ENCODE measurements around the gene LGALS9B.
"Not testable (repeated sequence)": the region's sequence is repeated elsewhere in the genome, so short reads cannot be mapped to it uniquely, and the experiment has no call there.

Gene LGALS9B

GRCh38 chr17:20467447-20467846 is at the start of gene LGALS9B:
Gene LGALS9B, minus strand, starts transcription at chr17:20467539. Its CDS starts 69 bp downstream, at chr17:20467470.
- DNase-seq (ENCODE audit: low read depth, low spot score) = not testable (repeated sequence)

GRCh38 chr17:20516986-20517385 is 49.6 kb upstream of the LGALS9B start:
- not testable (repeated sequence) for DNase-seq (ENCODE audit: low read depth, low spot score)

GRCh38 chr17:20515099-20515498 is 47.8 kb upstream of the LGALS9B start:
- DNase-seq (ENCODE audit: low read depth, low spot score) = not testable (repeated sequence)

GRCh38 chr17:20513539-20513938 is 46.2 kb upstream of the LGALS9B start:
- not testable (repeated sequence) for DNase-seq (ENCODE audit: low read depth, low spot score)

- DNase-seq (ENCODE audit: low read depth, low spot score) = not testable (repeated sequence)
Measured at GRCh38 chr17:20512378-20512777, 45.0 kb upstream of the LGALS9B start.

GRCh38 chr17:20511778-20512177 is 44.4 kb upstream of the LGALS9B start:
- DNase-seq (ENCODE audit: low read depth, low spot score) = not testable (repeated sequence)

- DNase-seq (ENCODE audit: low read depth, low spot score) = not testable (repeated sequence)
Measured at GRCh38 chr17:20505333-20505732, 38.0 kb upstream of the LGALS9B start.

- DNase-seq (ENCODE audit: low read depth, low spot score) = not testable (repeated sequence)
Measured at GRCh38 chr17:20504388-20505066, 37.2 kb upstream of the LGALS9B start.

GRCh38 chr17:20501896-20502295 is 34.6 kb upstream of the LGALS9B start:
- not testable (repeated sequence) for DNase-seq (ENCODE audit: low read depth, low spot score)

- not testable (repeated sequence) for DNase-seq (ENCODE audit: low read depth, low spot score)
Measured at GRCh38 chr17:20500346-20500745, 33.0 kb upstream of the LGALS9B start.

GRCh38 chr17:20495420-20495819 is 28.1 kb upstream of the LGALS9B start:
- not testable (repeated sequence) for DNase-seq (ENCODE audit: low read depth, low spot score)

- DNase-seq (ENCODE audit: low read depth, low spot score) = not testable (repeated sequence)
Measured at GRCh38 chr17:20494735-20495134, 27.4 kb upstream of the LGALS9B start.

- DNase-seq (ENCODE audit: low read depth, low spot score) = not testable (repeated sequence)
Measured at GRCh38 chr17:20494147-20494546, 26.8 kb upstream of the LGALS9B start.

- DNase-seq (ENCODE audit: low read depth, low spot score) = not testable (repeated sequence)
Measured at GRCh38 chr17:20492971-20493370, 25.6 kb upstream of the LGALS9B start.

GRCh38 chr17:20492099-20492498 is 24.8 kb upstream of the LGALS9B start:
- DNase-seq (ENCODE audit: low read depth, low spot score) = not testable (repeated sequence)

GRCh38 chr17:20484930-20485329 is 17.6 kb upstream of the LGALS9B start:
- not testable (repeated sequence) for DNase-seq (ENCODE audit: low read depth, low spot score)

GRCh38 chr17:20479889-20480591 is 12.7 kb upstream of the LGALS9B start:
- not testable (repeated sequence) for DNase-seq (ENCODE audit: low read depth, low spot score)

- not testable (repeated sequence) for DNase-seq (ENCODE audit: low read depth, low spot score)
Measured at GRCh38 chr17:20477398-20478071, 10.2 kb upstream of the LGALS9B start.

GRCh38 chr17:20475137-20475831 is 7.9 kb upstream of the LGALS9B start:
- not testable (repeated sequence) for DNase-seq (ENCODE audit: low read depth, low spot score)

GRCh38 chr17:20474081-20474480 is 6.7 kb upstream of the LGALS9B start:
- not testable (repeated sequence) for DNase-seq (ENCODE audit: low read depth, low spot score)

GRCh38 chr17:20469946-20470345 is 2.6 kb upstream of the LGALS9B start:
- not testable (repeated sequence) for DNase-seq (ENCODE audit: low read depth, low spot score)

- not testable (repeated sequence) for DNase-seq (ENCODE audit: low read depth, low spot score)
Measured at GRCh38 chr17:20469107-20469506, 1.8 kb upstream of the LGALS9B start.
